Measurements from ENCODE around the gene CMC2. TPM values are rescaled to one million over a fixed set of nuclear protein-coding genes. Genes with fewer than 3 reads are reported as not detected.

The CMC2 gene
- polyA plus RNA-seq, 6 donors from 2014 or later = 71.2 to 106 (median 83.2) TPM

- ATAC-seq (ENCODE audit: low read depth in 2 of 2) = no peak
- Mint-ChIP-seq H3K27me3 (no peaks in the 10 kb centered on the region), H3K4me3 (peak overlapping the region in 1 of 8 donors; percentile 72), H3K4me1 (peaks cover 0 to 24% (median 19%) of the 10 kb centered on the region in 3 donors), H3K9me3 (peaks cover 22 to 54% (median 43%) of the 10 kb centered on the region in 7 donors), H3K27ac (peak overlapping the region in 1 of 6 donors; percentile 57), H3K36me3 (peaks cover 24 to 49% of the 10 kb centered on the region in 2 donors)
- DNase-seq = no peak
Measured at GRCh38 chr16:80954985-80955384, 51.7 kb downstream of the CMC2 start.

DNA sequence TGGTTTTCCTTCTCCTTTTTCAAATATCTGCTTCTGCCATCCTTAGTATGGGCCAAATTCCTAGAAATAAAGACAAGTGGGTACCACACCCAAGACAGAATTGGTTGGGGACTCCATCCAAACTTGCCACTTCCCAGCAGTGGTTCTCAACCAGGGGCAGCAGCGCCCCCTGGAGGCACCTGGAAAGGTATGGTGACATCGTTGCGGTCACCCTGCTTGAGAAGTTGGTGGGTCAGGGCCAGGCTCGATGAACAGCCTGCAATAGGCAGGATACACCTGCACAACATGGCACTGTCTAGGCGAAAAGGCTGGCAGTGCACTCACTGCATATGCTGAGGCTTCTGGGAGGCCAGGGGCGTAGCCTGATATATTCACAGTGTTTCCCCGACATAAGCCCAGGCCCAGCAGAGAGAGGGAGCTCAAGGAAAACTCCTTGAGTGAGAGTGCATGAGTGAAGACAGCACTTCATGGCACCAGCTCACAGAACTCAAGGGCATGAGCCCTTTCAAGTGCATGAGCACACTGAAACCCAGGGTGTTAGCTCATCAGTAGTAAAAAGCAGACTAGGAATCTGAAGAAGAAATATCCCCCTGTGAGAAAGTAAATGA is 57.7 kb downstream of the CMC2 start:
- Mint-ChIP-seq H3K9me3 (peaks cover 0 to 6% (median 1%) of the 10 kb centered on the region in 7 donors), H3K27me3 (peaks cover 13 to 27% (median 20%) of the 10 kb centered on the region in 3 donors), H3K4me3 (no peak overlapping the region), H3K4me1 (peaks cover 0 to 18% (median 9%) of the 10 kb centered on the region in 3 donors), H3K36me3 (no peaks in the 10 kb centered on the region), H3K27ac (peak overlapping the region in 1 of 6 donors; percentile 65)
- ATAC-seq (ENCODE audit: low read depth in 2 of 2) (peak in 1 of 2 donors; percentile 35), DNase-seq (no peak)

DNA sequence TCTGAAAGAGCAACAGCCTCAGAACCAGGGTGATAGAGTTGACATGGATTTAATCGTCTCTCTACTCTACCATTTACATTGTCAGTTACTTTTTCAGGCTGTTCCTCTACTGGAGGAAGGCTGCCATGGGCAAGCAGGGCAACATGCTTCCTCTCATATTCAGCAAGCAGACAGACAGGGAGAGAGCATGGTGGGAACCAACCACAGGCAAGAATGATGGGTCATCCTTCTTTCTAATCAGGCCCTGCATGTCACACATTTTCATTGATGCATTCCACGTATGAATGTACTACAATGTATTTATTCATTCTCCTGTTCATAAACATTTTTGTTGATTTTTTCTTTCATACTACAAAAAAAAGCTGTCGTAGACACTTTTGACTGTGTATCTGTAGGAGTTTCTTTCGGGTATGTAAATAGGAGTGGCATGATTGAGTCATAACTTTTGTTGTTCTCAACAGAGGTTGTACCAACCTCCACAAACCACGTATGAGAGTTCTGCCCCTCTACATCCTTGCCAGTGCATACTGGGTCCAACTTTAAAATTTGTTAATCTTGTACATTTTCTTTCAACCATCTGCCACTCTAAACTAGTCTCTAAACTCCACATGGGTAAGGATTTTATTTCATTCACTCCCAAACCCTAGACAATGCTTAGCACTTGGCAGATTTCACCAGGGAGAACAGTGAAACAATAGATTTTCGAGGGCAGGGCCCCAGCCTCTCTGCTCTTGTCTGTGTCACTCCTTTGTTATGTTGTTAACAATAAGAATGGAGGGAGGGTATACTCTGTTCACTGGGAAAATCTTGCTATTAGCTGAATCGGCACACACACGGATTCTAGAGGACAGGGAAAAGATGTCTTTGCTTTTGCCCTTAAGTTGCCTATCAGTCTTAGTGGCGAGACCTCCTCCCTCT is 58.7 kb downstream of the CMC2 start:
- Mint-ChIP-seq H3K4me3 (peak overlapping the region in 1 of 8 donors; percentile 2), H3K27me3 (peaks cover 13 to 27% (median 26%) of the 10 kb centered on the region in 3 donors), H3K4me1 (peaks cover 0 to 8% (median 0%) of the 10 kb centered on the region in 3 donors), H3K27ac (no peak overlapping the region), H3K9me3 (peaks cover 1 to 13% (median 6%) of the 10 kb centered on the region in 7 donors), H3K36me3 (peaks cover 0 to 9% of the 10 kb centered on the region in 2 donors)
- ATAC-seq (ENCODE audit: low read depth in 2 of 2) (no peak), DNase-seq (no peak)

DNA sequence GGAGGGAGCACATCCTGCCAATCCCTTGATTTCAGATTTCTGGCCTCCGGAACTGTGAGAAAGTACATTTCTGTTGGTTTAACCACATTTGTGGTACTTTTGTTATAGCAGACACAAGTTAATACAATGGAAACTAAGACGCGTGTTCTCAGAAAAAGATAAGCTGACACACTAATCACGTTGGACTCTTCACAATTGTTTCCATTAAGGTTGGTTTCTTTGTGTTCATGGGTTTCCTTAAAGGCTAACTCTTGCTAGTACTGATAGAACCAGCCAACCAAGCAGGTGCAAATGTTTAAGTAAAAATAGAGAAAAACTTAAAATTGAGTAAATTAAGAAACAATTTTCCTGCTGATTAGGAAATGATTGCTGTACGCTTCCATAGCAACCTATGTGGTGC is 59.4 kb downstream of the CMC2 start:
- Mint-ChIP-seq H3K9me3 (peaks cover 1 to 14% (median 7%) of the 10 kb centered on the region in 7 donors), H3K4me1 (peaks cover 0 to 7% (median 0%) of the 10 kb centered on the region in 3 donors), H3K27ac (no peak overlapping the region), H3K27me3 (peaks cover 13 to 28% (median 27%) of the 10 kb centered on the region in 3 donors), H3K4me3 (no peak overlapping the region), H3K36me3 (peaks cover 0 to 11% of the 10 kb centered on the region in 2 donors)
- DNase-seq = no peak
- no peak for ATAC-seq (ENCODE audit: low read depth in 2 of 2)

DNA sequence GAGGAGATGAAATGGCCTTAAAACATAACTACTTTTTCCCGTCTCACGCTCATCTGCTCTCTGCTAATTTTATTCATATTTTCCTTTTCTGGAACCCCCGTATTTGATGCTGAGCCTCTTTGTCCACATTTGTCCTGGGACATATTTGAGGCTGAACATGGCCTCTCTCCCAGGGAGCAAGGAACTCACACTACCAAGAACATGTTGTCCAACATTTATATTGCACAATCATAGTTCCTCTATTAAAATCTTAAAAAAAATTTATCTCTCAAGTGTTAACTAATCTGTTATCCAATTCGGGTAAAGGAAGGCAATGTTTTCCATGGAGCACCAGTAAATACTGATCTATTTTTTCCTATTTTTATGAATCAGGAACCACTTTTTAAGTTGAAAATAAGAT is 60.2 kb downstream of the CMC2 start:
- no peak for DNase-seq

DNA sequence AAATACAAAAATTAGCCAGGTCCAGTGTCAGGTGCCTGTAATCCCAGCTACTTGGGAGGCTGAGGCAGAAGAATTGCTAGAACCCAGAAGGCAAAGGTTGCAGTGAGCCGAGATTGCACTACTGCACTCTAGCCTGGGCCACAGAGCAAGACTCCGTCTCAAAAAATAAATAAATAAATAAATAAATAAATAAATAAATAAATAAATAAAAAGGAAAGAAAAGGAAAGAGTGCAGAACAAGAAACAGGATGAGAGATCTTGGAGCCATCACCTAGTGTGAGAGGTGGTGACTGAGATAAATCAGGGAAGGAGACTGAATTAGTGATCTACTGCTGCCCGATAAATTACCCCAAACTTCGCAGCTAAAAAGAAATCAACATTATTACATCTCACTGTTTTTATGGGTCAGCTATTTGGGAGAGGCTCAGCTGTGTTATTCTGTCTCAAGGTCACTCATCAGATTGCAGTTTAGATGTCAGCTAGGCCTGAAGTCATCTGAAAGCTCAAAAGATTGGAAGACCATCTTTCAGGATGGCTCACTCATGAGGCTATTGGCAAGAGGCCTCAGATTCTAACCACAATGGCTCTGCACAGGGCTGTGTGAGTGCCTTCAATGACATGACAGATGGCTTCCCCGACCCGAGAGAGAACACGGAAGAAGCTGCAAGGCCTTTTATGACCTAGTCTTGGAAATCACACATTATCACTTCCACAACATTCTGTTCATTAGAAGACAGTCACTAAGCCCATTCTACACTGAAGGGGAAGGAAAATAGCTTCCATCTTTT is 66.4 kb downstream of the CMC2 start:
- Mint-ChIP-seq H3K27me3 (peaks cover 16 to 20% (median 19%) of the 10 kb centered on the region in 3 donors), H3K4me3 (no peak overlapping the region), H3K4me1 (no peaks in the 10 kb centered on the region), H3K9me3 (peaks cover 1 to 17% (median 4%) of the 10 kb centered on the region in 7 donors), H3K36me3 (peaks cover 0 to 11% of the 10 kb centered on the region in 2 donors), H3K27ac (no peak overlapping the region)
- ATAC-seq (ENCODE audit: low read depth in 2 of 2) = no peak
- no peak for DNase-seq

More for the DNA sequence above, 60.2 kb downstream of the CMC2 start:
- peaks cover 0 to 5% (median 0%) of the 10 kb centered on the region in 3 donors for H3K4me1 Mint-ChIP-seq
- H3K27me3 Mint-ChIP-seq = peaks cover 13 to 28% (median 27%) of the 10 kb centered on the region in 3 donors
- no peak for ATAC-seq (ENCODE audit: low read depth in 2 of 2)
- peaks cover 0 to 11% of the 10 kb centered on the region in 2 donors for H3K36me3 Mint-ChIP-seq
- H3K4me3 Mint-ChIP-seq = no peak overlapping the region
- H3K9me3 Mint-ChIP-seq = peaks cover 1 to 17% (median 4%) of the 10 kb centered on the region in 7 donors
- H3K27ac Mint-ChIP-seq = peak overlapping the region in 1 of 6 donors; percentile 61

DNA sequence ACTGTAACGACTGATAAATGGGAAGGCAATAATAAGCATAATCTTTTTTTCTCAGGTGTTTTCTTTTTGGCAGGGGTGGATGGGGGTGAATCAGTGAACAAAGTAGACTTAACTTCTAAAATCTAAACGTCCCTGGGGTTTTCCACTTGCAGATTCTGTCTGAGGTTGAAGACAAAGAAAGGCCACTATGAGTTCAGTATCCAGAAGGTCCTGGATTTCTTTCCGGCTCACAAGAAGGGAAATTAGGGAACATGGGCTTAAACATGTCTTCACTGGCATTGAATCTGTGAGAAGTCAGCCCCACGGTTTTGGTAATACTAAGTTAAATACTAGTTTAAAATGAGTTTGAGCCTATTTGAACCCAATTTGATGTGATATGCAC is 67.8 kb downstream of the CMC2 start:
- no peak for DNase-seq
- H3K36me3 Mint-ChIP-seq = peaks cover 0 to 11% of the 10 kb centered on the region in 2 donors

DNA sequence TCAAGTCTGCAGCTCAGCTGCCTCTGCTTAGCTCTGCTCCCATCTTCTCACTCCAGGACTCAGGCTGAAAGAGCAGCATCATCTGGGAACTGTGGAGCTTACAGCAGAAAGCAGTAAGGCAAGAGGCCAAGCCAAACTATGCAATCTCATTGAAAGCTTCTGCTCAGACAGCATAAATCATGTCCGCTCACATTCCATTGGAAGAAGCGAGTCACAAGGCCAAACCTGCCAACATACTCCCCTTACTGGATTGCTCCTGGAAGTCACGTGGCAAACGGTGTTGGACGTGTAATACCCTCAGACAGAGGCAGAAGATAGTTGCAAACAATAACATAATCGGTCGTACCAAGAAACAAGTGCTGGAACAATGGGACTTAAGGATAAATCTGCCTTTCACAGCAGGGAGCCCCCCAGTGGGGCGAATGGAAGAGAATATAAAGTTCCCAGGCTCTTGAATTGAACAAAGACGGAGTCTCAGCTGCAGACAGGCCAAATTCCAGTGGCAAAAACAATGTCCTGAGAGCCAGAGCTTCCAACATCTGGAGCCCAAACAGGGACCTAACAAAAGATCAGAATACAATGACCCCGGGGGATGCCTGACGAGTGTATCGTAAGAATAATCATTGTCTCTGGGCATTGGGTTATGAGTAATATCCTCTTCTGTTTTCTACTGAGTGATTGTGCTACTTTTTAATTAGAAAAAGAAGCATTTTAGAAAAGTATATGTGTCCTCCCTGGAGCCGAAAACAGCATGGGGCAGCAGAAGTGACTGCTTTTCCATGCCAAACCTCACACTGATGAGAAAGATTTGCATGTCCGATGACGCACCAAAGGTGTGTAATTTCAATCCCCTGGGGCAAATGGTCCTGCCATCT is 68.4 kb downstream of the CMC2 start:
- no peak for ATAC-seq (ENCODE audit: low read depth in 2 of 2)
- peaks cover 0 to 4% (median 0%) of the 10 kb centered on the region in 3 donors for H3K4me1 Mint-ChIP-seq

More for the DNA sequence above, 67.8 kb downstream of the CMC2 start:
- peaks cover 28 to 33% (median 30%) of the 10 kb centered on the region in 3 donors for H3K27me3 Mint-ChIP-seq
- no peak overlapping the region for H3K4me3 Mint-ChIP-seq
- ATAC-seq (ENCODE audit: low read depth in 2 of 2) = no peak
- no peak overlapping the region for H3K27ac Mint-ChIP-seq
- peaks cover 0 to 17% (median 3%) of the 10 kb centered on the region in 7 donors for H3K9me3 Mint-ChIP-seq
- no peaks in the 10 kb centered on the region for H3K4me1 Mint-ChIP-seq

DNA sequence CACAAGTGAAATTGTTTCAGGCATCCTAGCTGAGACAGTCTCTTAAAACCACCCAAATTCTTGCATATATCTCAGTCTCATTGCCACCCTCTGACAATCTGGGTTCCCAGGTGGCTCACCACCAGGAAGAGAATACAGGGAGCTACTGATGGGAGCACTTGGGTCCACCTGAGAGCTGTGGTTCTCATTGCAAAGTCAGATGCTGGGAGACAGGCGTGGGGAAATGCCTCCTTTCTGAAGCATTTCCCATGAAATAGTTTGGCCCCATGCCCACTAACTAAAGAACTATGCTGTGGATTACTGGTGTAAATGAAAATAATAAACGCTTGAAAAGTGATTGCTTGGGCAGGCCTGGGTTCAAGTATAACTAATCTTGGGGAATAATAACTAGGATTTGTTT is 70.3 kb downstream of the CMC2 start:
- no peak for DNase-seq
- Mint-ChIP-seq H3K4me1 (peaks cover 5 to 13% (median 8%) of the 10 kb centered on the region in 3 donors), H3K36me3 (no peaks in the 10 kb centered on the region), H3K4me3 (no peak overlapping the region), H3K9me3 (no peaks in the 10 kb centered on the region), H3K27ac (no peak overlapping the region), H3K27me3 (peaks cover 45 to 52% (median 47%) of the 10 kb centered on the region in 3 donors)
- ATAC-seq (ENCODE audit: low read depth in 2 of 2) = no peak

More for the DNA sequence above, 68.4 kb downstream of the CMC2 start:
- Mint-ChIP-seq H3K27ac (no peak overlapping the region), H3K36me3 (peaks cover 0 to 5% of the 10 kb centered on the region in 2 donors), H3K4me3 (no peak overlapping the region), H3K27me3 (peaks cover 34 to 37% (median 36%) of the 10 kb centered on the region in 3 donors), H3K9me3 (peaks cover 0 to 12% (median 2%) of the 10 kb centered on the region in 7 donors)
- DNase-seq = no peak

GRCh38 chr16:80935691-80936090 is 71.0 kb downstream of the CMC2 start:
- Mint-ChIP-seq H3K9me3 (no peaks in the 10 kb centered on the region), H3K27ac (no peak overlapping the region), H3K36me3 (no peaks in the 10 kb centered on the region), H3K4me1 (peaks cover 5 to 13% (median 8%) of the 10 kb centered on the region in 3 donors), H3K27me3 (peaks cover 45 to 53% (median 51%) of the 10 kb centered on the region in 3 donors), H3K4me3 (peak overlapping the region in 1 of 8 donors; percentile 4)
- DNase-seq (no peak), ATAC-seq (ENCODE audit: low read depth in 2 of 2) (no peak)

- Mint-ChIP-seq H3K27ac (no peak overlapping the region), H3K27me3 (peaks cover 58 to 76% (median 68%) of the 10 kb centered on the region in 3 donors)
- no peak for ATAC-seq (ENCODE audit: low read depth in 2 of 2)
Measured at GRCh38 chr16:80932708-80933095, 74.0 kb downstream of the CMC2 start.

More at GRCh38 chr16:80932708-80933095, 74.0 kb downstream of the CMC2 start:
- H3K4me3 Mint-ChIP-seq = peak overlapping the region in 7 of 8 donors; percentile 39 to 82 (median 74)
- H3K36me3 Mint-ChIP-seq = peaks cover 0 to 7% of the 10 kb centered on the region in 2 donors
- peaks cover 0 to 5% (median 0%) of the 10 kb centered on the region in 7 donors for H3K9me3 Mint-ChIP-seq
- DNase-seq = no peak
- peaks cover 5 to 13% (median 8%) of the 10 kb centered on the region in 3 donors for H3K4me1 Mint-ChIP-seq

All from naive B cell (primary cell).